ENCODE results near the gene RLBP1. TPM values are rescaled to one million over a fixed set of nuclear protein-coding genes. Genes with fewer than 3 reads are reported as not detected.

RLBP1 gene
- total and polyA plus RNA-seq, 2 of the 4 experiments (the other 2 are of a cell fraction), result not detected

- no peak overlapping the region for H3K9ac ChIP-seq (ENCODE audit: low read depth, low read length)
- no peaks in the 10 kb centered on the region for H3K9me3 ChIP-seq (ENCODE audit: control insufficient read depth, insufficient read depth, low read length)
- H4K91ac ChIP-seq (ENCODE audit: insufficient read depth, low read depth, low read length), result no peak overlapping the region
- no peaks in the 10 kb centered on the region for H3K4me1 ChIP-seq (ENCODE audit: control insufficient read depth, insufficient read depth, low read length)
- H3K4ac ChIP-seq (ENCODE audit: low read depth, low read length), result no peak overlapping the region
- H3K56ac ChIP-seq (ENCODE audit: extremely low read depth, insufficient read depth, low read length), result no peak overlapping the region
- in situ Hi-C loops (cut with MboI; ENCODE audit: low sequenced_read_pairs), result no loop called here
- H2AK9ac ChIP-seq (replicated peaks; ENCODE audit: low read depth, low read length, poor library complexity), result no peak overlapping the region
- dilution Hi-C loops (cut with HindIII; ENCODE audit: low sequenced_read_pairs, unreplicated experiment), result no loop called here
- H3K4me3 ChIP-seq (ENCODE audit: insufficient read depth, low read depth, low read length), result no peak overlapping the region
- no peak overlapping the region for H3K4me2 ChIP-seq (ENCODE audit: low read depth, low read length)
- ATAC-seq (ENCODE audit: low read depth) (no peak), DNase-seq (no peak)
- H3K27me3 ChIP-seq (ENCODE audit: control insufficient read depth, insufficient read depth, low read length), result peaks cover 5% of the 10 kb centered on the region; the same call in 1 of the 2 replicates
- no peak overlapping the region for H3K14ac ChIP-seq (replicated peaks; ENCODE audit: low read depth, low read length)
- intact Hi-C loops (cut with micrococcal nuclease), result no loop called here
- no peaks in the 10 kb centered on the region for H4K20me1 ChIP-seq (ENCODE audit: insufficient read depth, low read length)
- H3K27ac ChIP-seq (ENCODE audit: insufficient read depth, low read length), result no peak overlapping the region
- ChIA-PET CTCF (no interaction called here), POLR2A (ENCODE audit: unreplicated experiment) (no interaction called here)
- WGBS, 2 experiments (ENCODE audit: extremely low coverage in 2 of 2, insufficient read length in 1 of 2), result no CpG with 5 or more reads among the region's 5 CpGs
- H4K8ac ChIP-seq (ENCODE audit: low read depth in 2 of 2, low read length in 2 of 2), result no peak overlapping the region
- no peak overlapping the region for H2BK15ac ChIP-seq (ENCODE audit: low read depth, low read length)
- H4K5ac ChIP-seq (ENCODE audit: low read depth, low read length), result no peak overlapping the region
- H3K79me1 ChIP-seq (ENCODE audit: low read depth in 1 of 2, low read length in 2 of 2), result no peaks in the 10 kb centered on the region
- no peak overlapping the region for H2BK5ac ChIP-seq (ENCODE audit: low read depth, low read length, poor library complexity, severe bottlenecking)
- H2BK20ac ChIP-seq (ENCODE audit: low read depth, low read length), result no peak overlapping the region
- H2AK5ac ChIP-seq (ENCODE audit: low read depth, low read length), result no peak overlapping the region
- H2BK120ac ChIP-seq (ENCODE audit: low read depth, low read length), result no peak overlapping the region
- no peaks in the 10 kb centered on the region for H3K36me3 ChIP-seq (ENCODE audit: control insufficient read depth, insufficient read depth, low read length)
- H3K9me1 ChIP-seq (ENCODE audit: insufficient read depth, low read length), result no peaks in the 10 kb centered on the region; the same call in 1 of the 2 replicates
- H3K18ac ChIP-seq (ENCODE audit: low read depth, low read length), result no peak overlapping the region
- no peak overlapping the region for H3K23ac ChIP-seq (ENCODE audit: low read depth, low read length)
- H2AFZ ChIP-seq (replicated peaks; ENCODE audit: low read length, poor library complexity), result no peak overlapping the region
- TF ChIP-seq FOS (IDR thresholded peaks at IDR 0.05; ENCODE audit: low read depth, low read length), result no peak
- TF ChIP-seq CEBPB (IDR thresholded peaks at IDR 0.05; ENCODE audit: low read depth, low read length), result 0 out of 2 replicates have a peak, but pooled peaks have one; percentile 12
- TF ChIP-seq MAFK (IDR thresholded peaks at IDR 0.05; ENCODE audit: low read depth, low read length), result no peak
- TF ChIP-seq RFX5 (IDR thresholded peaks at IDR 0.05; ENCODE audit: low read depth, low read length), result no peak
- no TSS peak for BruUV-seq (replicated peaks)
Measured at GRCh38 chr15:89211678-89212170, 9.7 kb downstream of the RLBP1 start.
